Lung (tissue), 12 donors: ENCODE results near the gene SH2D4B. TPM values are rescaled to one million over a fixed set of nuclear protein-coding genes. Genes with fewer than 3 reads are reported as not detected.

Experiments
- ATAC-seq: fragments of 200-7000 bp; cut with Tn5 transposase; one replicate; pipeline ENCODE4 v1.9.1; 2020; ENCODE audit warnings: moderate number of reproducible peaks; ENCODE audit not compliant: insufficient read depth, low FRiP score
- DNase-seq, 3 donors: peaks; one replicate each; pipeline ENCODE4 v3.0.0-alpha.2; 2013 to 2017
- H3K27ac ChIP-seq, 2 donors: one replicate each; pipeline ENCODE4 v1.5.1; 2013; ENCODE audit warnings: mild to moderate bottlenecking in 2 of 2, moderate library complexity in 2 of 2, control low read depth in 1 of 2, inconsistent platforms in 1 of 2, low read depth in 1 of 2, low read length in 1 of 2
- H3K27me3 ChIP-seq, 3 donors: one replicate each; pipeline ENCODE4 v1.5.1; 2013; ENCODE audit warnings: low read length in 2 of 3; ENCODE audit not compliant: control insufficient read depth in 3 of 3, insufficient read depth in 3 of 3
- H3K36me3 ChIP-seq, 4 donors: one replicate each; pipeline ENCODE4 v1.5.1; 2013; ENCODE audit warnings: low read length in 4 of 4, mild to moderate bottlenecking in 1 of 4, moderate library complexity in 1 of 4; ENCODE audit not compliant: control insufficient read depth in 4 of 4, insufficient read depth in 4 of 4
- H3K4me1 ChIP-seq, 5 donors: one replicate each; pipeline ENCODE4 v1.5.1; 2013; ENCODE audit warnings: low read length in 5 of 5, mild to moderate bottlenecking in 2 of 5, moderate library complexity in 1 of 5; ENCODE audit not compliant: control insufficient read depth in 5 of 5, insufficient read depth in 5 of 5
- H3K4me3 ChIP-seq: one replicate; pipeline ENCODE4 v1.5.1; 2013; ENCODE audit warnings: mild to moderate bottlenecking, control low read depth, moderate library complexity
- H3K9ac ChIP-seq, 2 donors: one replicate each; pipeline ENCODE4 v1.5.1; 2013; ENCODE audit warnings: low read length in 2 of 2, control low read depth in 1 of 2; ENCODE audit not compliant: insufficient read depth in 1 of 2
- H3K9me3 ChIP-seq, 4 donors: one replicate each; pipeline ENCODE4 v1.5.1; 2013; ENCODE audit warnings: low read length in 3 of 4, mild to moderate bottlenecking in 1 of 4, moderate library complexity in 1 of 4; ENCODE audit not compliant: control insufficient read depth in 4 of 4, insufficient read depth in 3 of 4
- WGBS, 2 donors: extraction: QIAGEN DNeasy Blood & Tissue Kit; methylation state at CpG; one replicate each; pipeline ENCODE4 v1.1.7; 2013; 5-methylcytosine and 5-hydroxymethylcytosine counted together
- polyA plus RNA-seq, 2 donors: library from polyadenylated mRNA; stranded (reverse); fragments of 200-250 nt; gene quantifications; one replicate each; pipeline ENCODE4 v1.2.1, GENCODE V29; 2013
- total RNA-seq, 2 donors: library from RNA; depleted of rRNA in 1 of 2; stranded (reverse); fragments of >200 nt in 1 of 2; gene quantifications; one replicate each; pipeline ENCODE4 v1.2.1, GENCODE V29; 2014 to 2021
- TF ChIP-seq, protein P1 (sequence below): IDR thresholded peaks from 2 replicates; pipeline ENCODE4 v1.5.1; 2012; ENCODE audit warnings: mild to moderate bottlenecking; ENCODE audit errors: control extremely low read depth, extremely low read depth
- donor health status: control.
- donor health status: control.
- donor health status: Bipolar disorder and iron deficiency.
- donor health status: healthy.
- donor health status: DM: yes; HTN: yes; CAD: no.

SH2D4B gene
- total and polyA plus RNA-seq, 4 donors = 0.12 to 0.28 (median 0.21) TPM

DNA sequence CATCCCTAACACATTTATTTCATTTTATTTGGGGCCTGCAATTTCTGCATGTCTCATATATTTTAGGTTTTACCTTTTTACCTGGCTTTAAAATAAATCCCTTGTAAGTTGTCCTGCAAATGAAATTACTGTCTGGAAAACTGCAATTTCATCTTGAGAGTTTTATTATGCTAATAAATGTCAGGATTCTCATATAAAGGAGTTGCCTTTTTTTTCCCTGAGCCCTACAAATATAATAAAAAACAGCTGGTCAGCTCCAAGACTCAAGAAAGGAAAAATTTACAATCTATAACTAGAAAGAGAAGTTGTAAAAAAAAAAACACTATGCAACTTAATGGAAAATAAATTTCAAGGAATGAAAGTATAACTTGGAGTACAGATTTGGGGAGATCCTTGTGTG is 108.7 kb downstream of the SH2D4B start:
- Histone ChIP-seq H3K27ac (no peak overlapping the region), H3K4me1 (no peaks in the 10 kb centered on the region), H3K9me3 (no peaks in the 10 kb centered on the region), H3K9ac (no peak overlapping the region), H3K27me3 (no peaks in the 10 kb centered on the region), H3K4me3 (no peak overlapping the region), H3K36me3 (no peaks in the 10 kb centered on the region)
- no peak for DNase-seq
- TF ChIP-seq, protein P1, sequence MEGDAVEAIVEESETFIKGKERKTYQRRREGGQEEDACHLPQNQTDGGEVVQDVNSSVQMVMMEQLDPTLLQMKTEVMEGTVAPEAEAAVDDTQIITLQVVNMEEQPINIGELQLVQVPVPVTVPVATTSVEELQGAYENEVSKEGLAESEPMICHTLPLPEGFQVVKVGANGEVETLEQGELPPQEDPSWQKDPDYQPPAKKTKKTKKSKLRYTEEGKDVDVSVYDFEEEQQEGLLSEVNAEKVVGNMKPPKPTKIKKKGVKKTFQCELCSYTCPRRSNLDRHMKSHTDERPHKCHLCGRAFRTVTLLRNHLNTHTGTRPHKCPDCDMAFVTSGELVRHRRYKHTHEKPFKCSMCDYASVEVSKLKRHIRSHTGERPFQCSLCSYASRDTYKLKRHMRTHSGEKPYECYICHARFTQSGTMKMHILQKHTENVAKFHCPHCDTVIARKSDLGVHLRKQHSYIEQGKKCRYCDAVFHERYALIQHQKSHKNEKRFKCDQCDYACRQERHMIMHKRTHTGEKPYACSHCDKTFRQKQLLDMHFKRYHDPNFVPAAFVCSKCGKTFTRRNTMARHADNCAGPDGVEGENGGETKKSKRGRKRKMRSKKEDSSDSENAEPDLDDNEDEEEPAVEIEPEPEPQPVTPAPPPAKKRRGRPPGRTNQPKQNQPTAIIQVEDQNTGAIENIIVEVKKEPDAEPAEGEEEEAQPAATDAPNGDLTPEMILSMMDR = no peak
- ATAC-seq = no peak

DNA sequence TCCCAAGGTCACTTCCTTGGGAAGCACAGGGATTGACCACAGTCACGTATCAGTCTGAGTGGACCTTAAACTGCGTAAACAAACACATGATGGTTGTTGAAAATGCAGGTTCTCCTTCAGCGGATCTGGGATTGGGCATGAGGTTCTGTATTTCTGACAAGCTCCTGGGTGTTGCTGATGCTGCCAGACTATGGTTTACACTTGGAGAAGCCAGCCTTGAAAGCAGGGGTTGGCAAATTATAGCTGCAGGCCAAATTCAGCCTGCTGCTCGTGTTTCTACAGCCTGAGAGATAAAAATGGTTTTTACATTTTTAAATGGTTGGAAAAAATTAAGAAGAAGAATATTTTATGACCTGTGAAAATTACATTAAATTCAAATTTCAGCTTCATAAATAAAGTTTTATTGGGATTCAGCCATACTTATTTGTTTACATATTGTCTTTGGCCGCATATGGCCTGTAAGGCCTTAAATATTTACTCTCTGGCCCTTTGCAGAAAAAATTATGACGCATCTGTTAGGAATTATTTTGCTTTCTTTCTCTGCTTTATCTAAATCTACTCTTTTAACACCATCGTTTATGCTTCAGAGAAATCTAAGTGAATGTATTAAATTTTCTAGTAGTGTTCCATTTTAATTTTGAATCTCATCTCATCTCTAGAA is 109.6 kb downstream of the SH2D4B start:
- Histone ChIP-seq H3K9me3 (no peaks in the 10 kb centered on the region), H3K36me3 (no peaks in the 10 kb centered on the region), H3K27ac (no peak overlapping the region), H3K27me3 (no peaks in the 10 kb centered on the region), H3K4me1 (no peaks in the 10 kb centered on the region), H3K9ac (no peak overlapping the region), H3K4me3 (no peak overlapping the region)
- TF ChIP-seq, protein P1 = no peak
- ATAC-seq (no peak), DNase-seq (no peak)
- WGBS, 2 donors = 86 to 90% methylated on average over 7 of the region's 7 CpGs

DNA sequence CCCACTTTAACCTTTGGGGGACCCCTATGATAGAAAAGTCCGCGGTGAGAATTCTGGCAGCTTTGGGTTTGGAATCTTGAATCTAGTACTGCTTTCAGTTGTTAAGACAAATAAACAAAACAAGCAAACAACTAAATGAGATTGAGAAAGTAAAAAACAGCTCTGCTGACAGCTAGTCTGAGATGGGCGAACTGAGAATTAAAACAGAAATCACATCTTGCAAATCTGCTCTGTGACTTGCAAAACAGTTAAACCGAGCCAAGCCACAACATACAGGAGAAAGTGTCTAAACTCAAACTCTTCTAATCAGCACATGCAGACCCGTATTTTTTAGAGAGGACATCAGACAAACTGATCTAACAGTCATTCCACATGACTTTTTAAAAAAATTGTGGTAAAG is 110.4 kb downstream of the SH2D4B start:
- no peaks in the 10 kb centered on the region for H3K9me3 ChIP-seq
- no peaks in the 10 kb centered on the region for H3K4me1 ChIP-seq
- WGBS, 2 donors = 82 to 84% methylated on average over 5 of the region's 5 CpGs
- no peak overlapping the region for H3K9ac ChIP-seq
- no peak overlapping the region for H3K4me3 ChIP-seq
- no peaks in the 10 kb centered on the region for H3K27me3 ChIP-seq
- no peak overlapping the region for H3K27ac ChIP-seq
- no peak for DNase-seq
- TF ChIP-seq, protein P1 = no peak
- no peaks in the 10 kb centered on the region for H3K36me3 ChIP-seq
- ATAC-seq = no peak

DNA sequence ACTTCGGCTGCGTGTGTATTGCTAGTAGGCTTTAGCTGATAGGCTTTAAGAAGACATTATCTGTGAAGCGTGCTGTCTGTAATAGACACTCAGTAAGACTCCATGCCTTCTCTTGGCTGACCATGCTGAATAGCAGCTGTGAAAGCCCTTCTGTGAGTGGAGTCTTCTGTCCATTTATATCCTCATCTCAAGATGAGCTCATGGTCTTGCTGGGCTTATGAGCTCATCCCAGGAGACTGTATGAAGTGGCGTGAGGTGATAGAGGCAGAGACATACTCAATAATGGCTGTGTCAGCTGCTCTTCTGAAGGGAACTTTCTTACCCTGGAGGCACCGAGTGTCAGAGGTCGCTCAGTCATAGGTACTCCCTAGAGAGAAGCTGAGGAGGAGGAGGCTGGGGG is 111.5 kb downstream of the SH2D4B start:
- Histone ChIP-seq H3K4me1 (no peaks in the 10 kb centered on the region), H3K36me3 (no peaks in the 10 kb centered on the region), H3K4me3 (no peak overlapping the region), H3K9me3 (peaks cover 0 to 5% (median under 1%) of the 10 kb centered on the region in 4 donors), H3K9ac (no peak overlapping the region), H3K27ac (no peak overlapping the region), H3K27me3 (no peaks in the 10 kb centered on the region)
- DNase-seq (no peak), ATAC-seq (no peak)
- TF ChIP-seq, protein P1 = no peak
- 96 to 97% methylated on average over 6 of the region's 6 CpGs for WGBS, 2 donors
